ENCODE data around the gene GPR17. TPM values are rescaled to one million over a fixed set of nuclear protein-coding genes. Genes with fewer than 3 reads are reported as not detected.
A peak's percentile ranks its signal among the peaks of the same experiment; 100 is the strongest.

GPR17 gene
- total RNA-seq, 2 donors from 2014 or later = 0.16 to 0.20 TPM

DNA sequence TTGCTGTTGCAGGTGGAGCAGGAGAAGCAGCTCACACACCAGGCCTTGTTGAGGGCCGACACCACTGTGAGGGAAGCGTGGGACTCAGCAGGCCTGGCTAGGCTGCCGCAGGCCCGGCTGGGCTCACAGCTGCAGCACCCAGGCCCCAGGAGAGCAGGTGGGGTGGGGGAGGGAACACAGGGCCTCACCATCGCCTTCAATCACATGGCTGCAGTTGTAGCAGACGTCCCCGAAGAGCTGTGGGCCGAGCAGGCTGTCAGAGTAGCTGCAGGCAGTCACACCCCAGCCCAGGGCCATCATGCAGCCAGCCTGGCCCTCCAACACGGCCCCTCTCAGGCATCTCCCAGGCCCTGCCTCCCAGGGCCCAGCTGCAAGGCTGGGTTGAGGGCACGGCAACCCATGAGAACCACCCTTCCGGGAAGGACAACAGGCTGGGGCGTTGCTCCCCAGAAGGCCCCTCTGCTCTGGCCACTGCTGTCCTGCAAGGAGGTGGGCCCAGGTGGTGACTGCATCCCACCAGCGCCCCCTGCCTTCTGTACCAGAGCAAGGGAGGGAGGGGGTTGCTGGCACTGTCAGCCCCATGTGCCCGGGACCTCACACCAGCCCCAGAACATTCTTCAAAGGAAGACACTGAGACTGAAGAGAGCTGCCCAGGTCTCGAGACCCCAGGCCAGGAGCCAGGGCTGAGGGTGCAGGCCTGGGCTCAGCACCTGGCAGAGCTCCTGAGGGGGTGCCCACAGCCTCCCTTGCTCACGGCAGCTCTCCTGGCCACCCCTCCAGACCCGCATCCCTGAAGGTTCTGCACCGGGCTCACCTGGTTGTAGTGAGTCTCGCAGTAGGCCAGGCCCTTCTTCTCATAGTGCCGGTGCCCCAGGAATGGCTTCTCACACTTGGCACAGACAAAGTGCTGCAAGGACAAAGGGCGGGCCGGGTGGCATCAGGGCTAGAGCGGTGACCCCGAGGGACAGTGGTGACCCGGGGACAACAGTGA lies 5.6 kb upstream of the GPR17 start:
- TF ChIP-seq, protein P1, sequence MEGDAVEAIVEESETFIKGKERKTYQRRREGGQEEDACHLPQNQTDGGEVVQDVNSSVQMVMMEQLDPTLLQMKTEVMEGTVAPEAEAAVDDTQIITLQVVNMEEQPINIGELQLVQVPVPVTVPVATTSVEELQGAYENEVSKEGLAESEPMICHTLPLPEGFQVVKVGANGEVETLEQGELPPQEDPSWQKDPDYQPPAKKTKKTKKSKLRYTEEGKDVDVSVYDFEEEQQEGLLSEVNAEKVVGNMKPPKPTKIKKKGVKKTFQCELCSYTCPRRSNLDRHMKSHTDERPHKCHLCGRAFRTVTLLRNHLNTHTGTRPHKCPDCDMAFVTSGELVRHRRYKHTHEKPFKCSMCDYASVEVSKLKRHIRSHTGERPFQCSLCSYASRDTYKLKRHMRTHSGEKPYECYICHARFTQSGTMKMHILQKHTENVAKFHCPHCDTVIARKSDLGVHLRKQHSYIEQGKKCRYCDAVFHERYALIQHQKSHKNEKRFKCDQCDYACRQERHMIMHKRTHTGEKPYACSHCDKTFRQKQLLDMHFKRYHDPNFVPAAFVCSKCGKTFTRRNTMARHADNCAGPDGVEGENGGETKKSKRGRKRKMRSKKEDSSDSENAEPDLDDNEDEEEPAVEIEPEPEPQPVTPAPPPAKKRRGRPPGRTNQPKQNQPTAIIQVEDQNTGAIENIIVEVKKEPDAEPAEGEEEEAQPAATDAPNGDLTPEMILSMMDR (IDR thresholded peaks at IDR 0.05) = peak; percentile 22
- H3K36me3 ChIP-seq = no peaks in the 10 kb centered on the region
- intact Hi-C loops (cut with DNase I) = no loop called here
- no peaks in the 10 kb centered on the region for H3K27me3 ChIP-seq
- no peaks in the 10 kb centered on the region for H3K9me3 ChIP-seq
- H3K4me1 ChIP-seq = no peaks in the 10 kb centered on the region
- H3K27ac ChIP-seq = no peak overlapping the region
- no peak for DNase-seq
- no peak overlapping the region for H3K4me3 ChIP-seq
- H3K9ac ChIP-seq (ENCODE audit: low read depth in 2 of 2, low read length in 2 of 2) = no peak overlapping the region

DNA sequence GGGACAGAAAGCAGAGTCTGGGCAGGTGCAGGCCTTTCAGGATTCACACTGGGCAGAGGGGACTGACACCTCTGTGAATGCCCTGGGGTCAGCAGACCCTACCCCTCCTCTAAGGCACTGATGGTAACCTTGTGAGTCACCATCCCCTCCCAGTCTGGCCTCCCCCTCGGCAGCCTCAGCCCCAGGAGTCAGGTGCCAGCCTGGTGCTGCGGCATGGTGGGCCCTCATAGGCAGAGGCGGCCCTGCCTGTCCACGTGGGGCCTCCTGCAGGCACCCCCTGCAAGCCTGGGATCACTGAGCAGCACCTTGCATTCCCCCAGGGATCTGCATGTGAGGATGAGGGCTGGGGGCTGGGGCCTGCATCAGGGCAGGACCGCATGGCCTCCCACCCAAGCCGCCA lies 4.8 kb upstream of the GPR17 start:
- H3K27me3 ChIP-seq = no peaks in the 10 kb centered on the region
- no peak for DNase-seq
- intact Hi-C loops (cut with DNase I) = no loop called here
- H3K27ac ChIP-seq = no peak overlapping the region
- TF ChIP-seq, protein P1 (IDR thresholded peaks at IDR 0.05) = no peak
- H3K4me3 ChIP-seq = no peak overlapping the region
- no peaks in the 10 kb centered on the region for H3K9me3 ChIP-seq
- no peaks in the 10 kb centered on the region for H3K4me1 ChIP-seq
- H3K36me3 ChIP-seq = no peaks in the 10 kb centered on the region
- H3K9ac ChIP-seq (ENCODE audit: low read depth in 2 of 2, low read length in 2 of 2) = no peak overlapping the region

DNA sequence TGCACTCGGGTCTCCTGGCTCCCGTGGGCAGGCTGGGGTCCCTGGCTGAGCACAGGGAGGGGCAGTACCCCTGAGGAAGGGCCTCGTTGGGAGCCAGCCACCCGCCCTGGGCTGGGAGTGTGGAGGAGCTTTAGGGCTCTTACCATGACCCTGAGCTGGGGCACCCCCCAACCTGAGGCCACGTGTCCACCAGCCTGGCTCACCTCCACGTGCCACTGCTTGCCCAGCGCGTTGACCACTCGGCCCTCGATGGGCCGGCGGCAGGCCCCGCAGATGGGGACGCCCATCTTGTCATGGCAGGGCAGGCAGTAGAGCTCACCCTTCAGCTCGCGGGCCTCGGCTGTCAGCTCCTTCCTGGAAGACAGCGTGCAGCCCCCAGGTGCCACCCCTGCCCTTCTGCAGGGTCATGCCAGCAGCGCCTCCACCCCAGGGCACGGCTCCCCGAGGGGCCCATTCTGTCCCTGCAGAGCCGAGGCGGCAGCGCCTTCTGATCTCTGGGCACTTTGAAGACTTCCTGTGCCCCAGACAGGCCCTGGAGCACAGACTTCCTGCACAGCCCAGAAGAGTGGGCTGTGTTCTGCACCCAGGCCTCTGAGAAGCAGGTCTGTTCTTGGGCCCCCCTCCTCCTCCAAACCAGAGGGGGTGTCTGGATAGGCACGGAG lies 4.0 kb upstream of the GPR17 start:
- TF ChIP-seq, protein P1 (IDR thresholded peaks at IDR 0.05) = no peak
- Histone ChIP-seq H3K36me3 (no peaks in the 10 kb centered on the region), H3K9ac (ENCODE audit: low read depth in 2 of 2, low read length in 2 of 2) (no peak overlapping the region), H3K9me3 (no peaks in the 10 kb centered on the region), H3K4me1 (no peaks in the 10 kb centered on the region), H3K27me3 (no peaks in the 10 kb centered on the region), H3K4me3 (no peak overlapping the region), H3K27ac (no peak overlapping the region)
- intact Hi-C loops (cut with DNase I) = no loop called here
- DNase-seq = no peak

DNA sequence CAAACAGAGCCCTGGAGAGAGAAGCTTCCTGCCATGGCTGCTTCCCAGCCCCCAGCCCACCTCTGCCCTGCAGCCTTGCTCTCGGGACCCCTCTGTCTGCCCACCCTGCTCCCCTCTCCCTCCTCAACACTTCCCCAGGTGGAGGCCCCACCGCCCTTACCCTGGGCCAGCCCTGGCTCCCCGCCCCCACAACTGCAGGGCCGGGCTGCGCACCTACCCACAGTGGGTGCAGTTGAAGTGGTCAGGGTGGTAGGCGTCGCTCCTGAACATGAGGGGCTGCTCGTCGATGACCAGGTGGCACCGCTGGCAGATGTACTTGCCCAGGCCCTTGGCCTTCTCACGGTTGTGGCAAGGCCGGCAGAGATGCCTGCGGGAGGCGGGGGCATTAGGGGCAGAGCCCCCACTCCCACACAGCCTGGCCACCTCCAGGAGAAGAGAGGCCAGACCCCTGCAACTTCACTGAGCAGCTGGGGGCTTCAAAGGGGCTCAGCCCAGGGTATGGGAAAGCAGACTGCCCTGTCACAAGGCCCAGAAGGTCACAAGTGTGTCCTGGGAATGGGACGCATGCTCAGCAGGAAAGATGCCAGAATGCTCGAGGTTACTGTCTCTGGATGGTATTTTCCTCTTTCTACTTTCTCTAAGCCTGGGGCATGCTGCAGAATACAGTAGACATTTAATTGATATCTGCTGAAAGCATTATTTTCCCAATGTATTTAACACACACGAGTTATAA lies 3.1 kb upstream of the GPR17 start:
- Histone ChIP-seq H3K27ac (no peak overlapping the region), H3K4me1 (no peaks in the 10 kb centered on the region)
- no peak for DNase-seq

More for the DNA sequence above, 3.1 kb upstream of the GPR17 start:
- Histone ChIP-seq H3K4me3 (no peak overlapping the region), H3K27me3 (no peaks in the 10 kb centered on the region), H3K9me3 (no peaks in the 10 kb centered on the region), H3K36me3 (no peaks in the 10 kb centered on the region), H3K9ac (ENCODE audit: low read depth in 2 of 2, low read length in 2 of 2) (no peak overlapping the region)
- TF ChIP-seq, protein P1 (IDR thresholded peaks at IDR 0.05) = no peak
- intact Hi-C loops (cut with DNase I) = no loop called here

All from colonic mucosa (tissue), 4 donors.